NCI-H128 (cell line): ENCODE data around the gene GPR107.
A peak's percentile ranks its signal among the peaks of the same experiment; 100 is the strongest.

ENCODE experiments used
- DNase-seq: peaks from one replicate; lab custom pipeline; 2025; ENCODE audit not compliant: unreplicated experiment; lab: John Stamatoyannopoulos, UW

The GPR107 gene

GRCh38 chr9:130027533-130028365, 26.0 kb upstream of the GPR107 start:
- DNase-seq, result no peak

GRCh38 chr9:130028493-130029222, 25.0 kb upstream of the GPR107 start:
- no peak for DNase-seq

- DNase-seq, result no peak
These were observed 24.3 kb upstream of the GPR107 start for GRCh38 chr9:130029223-130029973.

GRCh38 chr9:130030651-130031127, 23.0 kb upstream of the GPR107 start:
- DNase-seq, result no peak

- no peak for DNase-seq
These were observed 19.1 kb upstream of the GPR107 start for GRCh38 chr9:130034570-130034969.

GRCh38 chr9:130036099-130036498, 17.6 kb upstream of the GPR107 start:
- DNase-seq, result no peak

- DNase-seq, result no peak
These were observed 14.1 kb upstream of the GPR107 start for GRCh38 chr9:130039528-130040147.

- DNase-seq, result no peak
These were observed 12.6 kb upstream of the GPR107 start for GRCh38 chr9:130040984-130041647.

GRCh38 chr9:130041648-130042405, 11.9 kb upstream of the GPR107 start:
- no peak for DNase-seq

GRCh38 chr9:130042406-130042884, 11.3 kb upstream of the GPR107 start:
- no peak for DNase-seq

GRCh38 chr9:130042885-130043653, 10.6 kb upstream of the GPR107 start, which contains the start of gene FNBP1:
Gene FNBP1, minus strand, starts transcription at chr9:130043189. Its CDS starts 214 bp downstream, at chr9:130042975.
- peak; percentile 71 for DNase-seq

GRCh38 chr9:130043654-130044623, 9.8 kb upstream of the GPR107 start:
- DNase-seq, result no peak

- no peak for DNase-seq
These were observed 7.8 kb upstream of the GPR107 start for GRCh38 chr9:130045725-130046450.

- no peak for DNase-seq
These were observed 4.1 kb upstream of the GPR107 start for GRCh38 chr9:130049431-130050210.

GRCh38 chr9:130050462-130050861, 3.2 kb upstream of the GPR107 start:
- no peak for DNase-seq

GRCh38 chr9:130051855-130052254, 1.9 kb upstream of the GPR107 start:
- DNase-seq, result no peak
